Neural crest cell (in vitro differentiated cells): Measurements from ENCODE around the gene MYO16. TPM values are rescaled to one million over a fixed set of nuclear protein-coding genes. Genes with fewer than 3 reads are reported as not detected.

Experiments
- DNase-seq: peaks from one replicate; pipeline ENCODE4 v3.0.0; 2021; ENCODE audit warnings: low read depth, mixed read lengths, low spot score
- H3K27ac Mint-ChIP-seq: one replicate; pipeline ENCODE4 v1.8.0; 2021; ENCODE audit warnings: mild to moderate bottlenecking, mixed read lengths; ENCODE audit not compliant: unreplicated experiment
- H3K27me3 Mint-ChIP-seq: 2 replicates; pipeline ENCODE4 v1.8.0; 2021; ENCODE audit warnings: low read depth, mild to moderate bottlenecking, mixed read lengths
- H3K36me3 Mint-ChIP-seq: 2 replicates; pipeline ENCODE4 v1.8.0; 2021; ENCODE audit warnings: low read depth, mild to moderate bottlenecking, mixed read lengths
- H3K4me1 Mint-ChIP-seq: 2 replicates; pipeline ENCODE4 v1.8.0; 2021; ENCODE audit warnings: mixed read lengths
- H3K4me3 Mint-ChIP-seq: one replicate; pipeline ENCODE4 v1.8.0; 2021; ENCODE audit warnings: mild to moderate bottlenecking, mixed read lengths
- H3K9me3 Mint-ChIP-seq: 2 replicates; pipeline ENCODE4 v1.8.0; 2021; ENCODE audit warnings: mixed read lengths
- CTCF ChIP-seq: fragments of 200-600 bp; sonication (generic); conservative IDR thresholded peaks from 2 replicates; pipeline ENCODE4 v1.5.0; 2021; ENCODE audit warnings: antibody characterized with exemption, mild to moderate bottlenecking
- total RNA-seq: library from RNA; stranded (reverse); gene quantifications from 2 replicates; pipeline ENCODE4 v1.2.1, GENCODE V29; 2021

Gene MYO16
- total RNA-seq, 1 donor from 2014 or later, result 3.3 TPM

GRCh38 chr13:108662528-108662927 is 33.1 kb downstream of the MYO16 start:
- no peak for TF ChIP-seq CTCF
- Mint-ChIP-seq H3K4me1 (peaks cover 3% of the 10 kb centered on the region), H3K9me3 (no peaks in the 10 kb centered on the region), H3K27me3 (no peaks in the 10 kb centered on the region), H3K27ac (no peak overlapping the region), H3K36me3 (no peaks in the 10 kb centered on the region), H3K4me3 (no peak overlapping the region)
- DNase-seq, result no peak

DNA sequence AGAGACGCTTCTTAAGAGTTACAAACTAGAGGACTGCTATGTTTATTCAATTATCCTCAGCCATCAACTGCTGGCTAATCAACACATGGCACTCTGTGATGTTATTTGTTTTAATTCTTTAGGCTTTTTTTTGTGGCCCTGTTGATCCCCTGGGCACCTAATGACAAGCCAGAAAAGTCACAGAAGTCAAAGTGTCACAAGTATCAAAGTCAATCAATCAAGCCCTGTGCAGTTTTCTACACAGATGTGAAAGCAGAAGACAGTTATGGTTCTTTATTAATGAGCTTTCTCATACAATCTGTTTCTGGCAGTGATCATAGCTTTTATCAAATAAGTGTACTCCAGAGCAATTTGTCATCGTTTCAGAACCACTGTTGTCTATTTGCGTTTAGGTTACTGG is 34.3 kb downstream of the MYO16 start:
- Mint-ChIP-seq H3K36me3 (no peaks in the 10 kb centered on the region), H3K27me3 (no peaks in the 10 kb centered on the region), H3K27ac (no peak overlapping the region), H3K4me1 (peaks cover 3% of the 10 kb centered on the region), H3K4me3 (no peak overlapping the region), H3K9me3 (no peaks in the 10 kb centered on the region)
- no peak for DNase-seq
- no peak for TF ChIP-seq CTCF

- DNase-seq, result no peak
- Mint-ChIP-seq H3K4me1 (peaks cover 3% of the 10 kb centered on the region), H3K4me3 (no peak overlapping the region), H3K27me3 (no peaks in the 10 kb centered on the region), H3K27ac (no peak overlapping the region), H3K9me3 (no peaks in the 10 kb centered on the region), H3K36me3 (no peaks in the 10 kb centered on the region)
- no peak for TF ChIP-seq CTCF
Measured at GRCh38 chr13:108667205-108667604, 37.8 kb downstream of the MYO16 start.

DNA sequence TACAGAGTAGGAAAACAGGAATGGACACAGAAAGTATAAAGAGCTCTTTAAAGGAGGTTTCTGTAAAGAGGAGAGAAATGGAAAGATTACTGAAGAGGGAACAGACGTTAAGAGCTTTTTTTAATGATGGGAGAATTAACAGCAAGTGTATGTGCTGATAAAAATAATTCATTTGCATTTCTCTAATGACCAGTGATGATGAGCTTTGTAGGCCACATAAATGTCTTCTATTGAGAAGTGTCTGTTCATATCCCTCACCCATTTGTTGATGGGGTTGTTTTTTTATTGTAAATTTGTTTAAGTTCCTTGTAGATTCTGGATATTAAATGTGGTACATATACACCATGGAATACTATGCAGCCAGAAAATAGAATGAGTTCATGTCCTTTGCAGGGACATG is 40.0 kb downstream of the MYO16 start:
- no peak for TF ChIP-seq CTCF
- no peaks in the 10 kb centered on the region for H3K9me3 Mint-ChIP-seq
- H3K4me1 Mint-ChIP-seq, result no peaks in the 10 kb centered on the region
- H3K27me3 Mint-ChIP-seq, result no peaks in the 10 kb centered on the region
- H3K36me3 Mint-ChIP-seq, result no peaks in the 10 kb centered on the region
- H3K4me3 Mint-ChIP-seq, result no peak overlapping the region
- no peak for DNase-seq
- no peak overlapping the region for H3K27ac Mint-ChIP-seq

DNA sequence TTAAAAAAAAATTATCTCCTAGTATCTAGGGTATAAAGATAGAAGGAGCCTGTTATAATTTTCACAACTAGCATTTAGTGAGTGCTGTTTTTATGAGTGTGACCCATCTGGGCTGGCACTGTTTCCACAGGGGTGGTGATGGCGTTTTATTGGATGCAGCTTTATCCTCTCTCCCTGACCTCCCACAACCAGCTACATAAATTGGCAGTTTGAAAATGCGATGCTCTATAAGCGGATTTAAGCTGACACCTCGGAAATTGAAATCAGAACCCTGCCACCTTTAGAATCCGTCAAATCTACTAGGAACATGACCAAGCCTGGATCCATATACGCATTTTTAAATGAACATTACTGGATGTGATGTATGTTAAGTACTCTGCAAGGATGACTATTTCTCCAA is 44.9 kb downstream of the MYO16 start:
- no peak for DNase-seq
- Mint-ChIP-seq H3K9me3 (no peaks in the 10 kb centered on the region), H3K36me3 (no peaks in the 10 kb centered on the region), H3K4me3 (no peak overlapping the region), H3K27me3 (no peaks in the 10 kb centered on the region), H3K4me1 (no peaks in the 10 kb centered on the region), H3K27ac (no peak overlapping the region)
- no peak for TF ChIP-seq CTCF

DNA sequence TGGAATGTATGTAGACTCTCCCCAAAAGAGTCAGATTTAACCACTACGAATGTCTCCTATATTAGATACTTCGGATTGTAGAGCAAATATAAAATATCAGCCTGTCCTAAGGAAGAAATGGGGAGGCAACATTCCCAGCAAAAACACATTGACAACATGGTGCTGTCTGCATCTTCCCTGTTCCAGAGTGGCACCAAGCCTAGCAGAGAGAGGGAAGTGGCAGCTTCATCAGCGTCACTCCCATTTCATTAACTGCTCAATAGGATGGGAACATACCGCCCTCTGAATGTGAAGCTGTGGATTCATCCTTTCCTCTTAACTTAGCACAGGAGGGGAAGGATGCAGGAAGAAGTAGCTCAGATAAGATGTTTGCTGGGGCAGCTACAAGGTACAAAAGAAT is 45.4 kb downstream of the MYO16 start:
- H3K4me3 Mint-ChIP-seq, result no peak overlapping the region
- no peaks in the 10 kb centered on the region for H3K4me1 Mint-ChIP-seq
- no peak for TF ChIP-seq CTCF
- no peaks in the 10 kb centered on the region for H3K9me3 Mint-ChIP-seq
- no peak for DNase-seq
- H3K36me3 Mint-ChIP-seq, result no peaks in the 10 kb centered on the region
- H3K27ac Mint-ChIP-seq, result no peak overlapping the region
- H3K27me3 Mint-ChIP-seq, result no peaks in the 10 kb centered on the region
